Measurements from ENCODE around the gene LMF1.
"Not testable (repeated sequence)": the region's sequence is repeated elsewhere in the genome, so short reads cannot be mapped to it uniquely, and the experiment has no call there.

LMF1 gene

GRCh38 chr16:840561-841454 lies 130.0 kb downstream of the LMF1 start:
- in situ Hi-C loops (cut with HindIII; ENCODE audit: low pct_ligation_motif_present, low pct_unique_long_range_greater_than_20kb, low sequenced_read_pairs): loop anchor here (25.0 kb wide), 1 partner anchor 146 kb away; the partner anchor contains the start of gene SOX8
- no peak for DNase-seq

GRCh38 chr16:839643-840408 lies 131.0 kb downstream of the LMF1 start:
- in situ Hi-C loops (cut with HindIII; ENCODE audit: low pct_ligation_motif_present, low pct_unique_long_range_greater_than_20kb, low sequenced_read_pairs): loop anchor here (25.0 kb wide), 1 partner anchor 147 kb away; the partner anchor contains the start of gene SOX8
- no peak for DNase-seq

GRCh38 chr16:838741-839140 lies 132.0 kb downstream of the LMF1 start:
- in situ Hi-C loops (cut with HindIII; ENCODE audit: low pct_ligation_motif_present, low pct_unique_long_range_greater_than_20kb, low sequenced_read_pairs): loop anchor here (25.0 kb wide), 1 partner anchor 149 kb away; the partner anchor contains the start of gene SOX8
- DNase-seq: no peak

- not testable (repeated sequence) for DNase-seq
- in situ Hi-C loops (cut with HindIII; ENCODE audit: low pct_ligation_motif_present, low pct_unique_long_range_greater_than_20kb, low sequenced_read_pairs): loop anchor here (25.0 kb wide), 1 partner anchor 150 kb away; the partner anchor contains the start of gene SOX8
Observed at GRCh38 chr16:836822-837221, 134.0 kb downstream of the LMF1 start.

GRCh38 chr16:836221-836620 lies 134.6 kb downstream of the LMF1 start:
- in situ Hi-C loops (cut with HindIII; ENCODE audit: low pct_ligation_motif_present, low pct_unique_long_range_greater_than_20kb, low sequenced_read_pairs): loop anchor here (25.0 kb wide), 1 partner anchor 151 kb away; the partner anchor contains the start of gene SOX8

GRCh38 chr16:835373-835772 lies 135.4 kb downstream of the LMF1 start:
- DNase-seq: no peak
- in situ Hi-C loops (cut with HindIII; ENCODE audit: low pct_ligation_motif_present, low pct_unique_long_range_greater_than_20kb, low sequenced_read_pairs): loop anchor here (25.0 kb wide), 1 partner anchor 152 kb away; the partner anchor contains the start of gene SOX8

More at GRCh38 chr16:836221-836620, 134.6 kb downstream of the LMF1 start:
- DNase-seq: no peak

GRCh38 chr16:833411-833810 lies 137.4 kb downstream of the LMF1 start:
- in situ Hi-C loops (cut with HindIII; ENCODE audit: low pct_ligation_motif_present, low pct_unique_long_range_greater_than_20kb, low sequenced_read_pairs): loop anchor here (25.0 kb wide), 1 partner anchor 154 kb away; the partner anchor contains the start of gene SOX8
- DNase-seq: no peak

GRCh38 chr16:832652-833336 lies 138.0 kb downstream of the LMF1 start:
- DNase-seq: no peak
- in situ Hi-C loops (cut with HindIII; ENCODE audit: low pct_ligation_motif_present, low pct_unique_long_range_greater_than_20kb, low sequenced_read_pairs): loop anchor here (25.0 kb wide), 1 partner anchor 155 kb away; the partner anchor contains the start of gene SOX8

- no peak for DNase-seq
- in situ Hi-C loops (cut with HindIII; ENCODE audit: low pct_ligation_motif_present, low pct_unique_long_range_greater_than_20kb, low sequenced_read_pairs): loop anchor here (25.0 kb wide), 1 partner anchor 156 kb away; the partner anchor contains the start of gene SOX8
Observed at GRCh38 chr16:831571-832413, 139.0 kb downstream of the LMF1 start.

- in situ Hi-C loops (cut with HindIII; ENCODE audit: low pct_ligation_motif_present, low pct_unique_long_range_greater_than_20kb, low sequenced_read_pairs): loop anchor here (25.0 kb wide), 1 partner anchor 156 kb away; the partner anchor contains the start of gene SOX8
Observed at GRCh38 chr16:830871-831570, 139.8 kb downstream of the LMF1 start.

GRCh38 chr16:830107-830870 lies 140.5 kb downstream of the LMF1 start:
- in situ Hi-C loops (cut with HindIII; ENCODE audit: low pct_ligation_motif_present, low pct_unique_long_range_greater_than_20kb, low sequenced_read_pairs): loop anchor here (25.0 kb wide), 1 partner anchor 157 kb away; the partner anchor contains the start of gene SOX8
- no peak for DNase-seq

More at GRCh38 chr16:830871-831570, 139.8 kb downstream of the LMF1 start:
- no peak for DNase-seq

- in situ Hi-C loops (cut with HindIII; ENCODE audit: low pct_ligation_motif_present, low pct_unique_long_range_greater_than_20kb, low sequenced_read_pairs): loop anchor here (25.0 kb wide), 1 partner anchor 158 kb away; the partner anchor contains the start of gene SOX8
- DNase-seq: no peak
Observed at GRCh38 chr16:828891-829290, 141.9 kb downstream of the LMF1 start.

GRCh38 chr16:827513-827912 lies 143.3 kb downstream of the LMF1 start:
- in situ Hi-C loops (cut with HindIII; ENCODE audit: low pct_ligation_motif_present, low pct_unique_long_range_greater_than_20kb, low sequenced_read_pairs): loop anchor here (25.0 kb wide), 1 partner anchor 160 kb away; the partner anchor contains the start of gene SOX8
- DNase-seq: no peak

GRCh38 chr16:825341-826061 lies 145.3 kb downstream of the LMF1 start:
- DNase-seq: no peak

GRCh38 chr16:824601-825000 lies 146.2 kb downstream of the LMF1 start:
- no peak for DNase-seq
- in situ Hi-C loops (cut with HindIII; ENCODE audit: low pct_ligation_motif_present, low pct_unique_long_range_greater_than_20kb, low sequenced_read_pairs): no loop called here

More at GRCh38 chr16:825341-826061, 145.3 kb downstream of the LMF1 start:
- in situ Hi-C loops (cut with HindIII; ENCODE audit: low pct_ligation_motif_present, low pct_unique_long_range_greater_than_20kb, low sequenced_read_pairs): loop anchor here (25.0 kb wide), 1 partner anchor 162 kb away; the partner anchor contains the start of gene SOX8
